ENCODE data around the gene MRPL17. TPM values are rescaled to one million over a fixed set of nuclear protein-coding genes. Genes with fewer than 3 reads are reported as not detected.

MRPL17 gene
- total and polyA plus RNA-seq, 2 donors (not counting 1 experiment from before 2014, with no cell fraction given), result 44.4 to 53.2 TPM

DNA sequence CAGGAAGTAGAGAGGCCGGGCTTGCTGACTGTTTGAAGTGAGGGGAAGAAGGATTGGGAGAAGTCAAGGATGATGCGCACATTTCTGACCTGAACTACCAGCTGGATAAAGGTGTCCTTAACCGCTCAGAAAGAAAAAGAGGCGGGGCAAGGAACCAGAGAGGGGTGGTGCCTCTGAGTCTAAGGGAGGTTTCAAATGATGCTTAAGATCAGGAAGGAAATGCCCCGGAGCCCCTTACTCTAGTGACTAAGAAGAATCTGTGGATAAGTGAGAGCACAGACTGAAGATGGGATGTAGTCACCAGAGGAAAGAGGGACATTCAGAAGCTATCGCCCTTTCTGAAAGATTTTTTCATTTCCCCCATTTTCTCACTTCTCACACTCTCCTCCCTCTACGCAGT, 40.2 kb downstream of the MRPL17 start:
- H3K36me3 ChIP-seq (ENCODE audit: control insufficient read depth, insufficient read depth, low read length), result no peaks in the 10 kb centered on the region
- peaks cover 23% of the 10 kb centered on the region for H3K4me1 ChIP-seq (ENCODE audit: control insufficient read depth, extremely low read depth, insufficient read depth, low read length)
- H3K79me2 ChIP-seq (ENCODE audit: control insufficient read depth, insufficient read depth, low read length), result no peaks in the 10 kb centered on the region
- no peak for DNase-seq (ENCODE audit: low read depth in 2 of 2)
- no peak overlapping the region for H3K4me3 ChIP-seq (replicated peaks in 1 of 4; ENCODE audit: control extremely low read depth in 1 of 4, insufficient read depth in 1 of 4, low read depth in 3 of 4, low read length in 4 of 4)
- no peaks in the 10 kb centered on the region for H4K20me1 ChIP-seq (ENCODE audit: control insufficient read depth, extremely low read depth, insufficient read depth, low read length)
- H3K4me2 ChIP-seq (ENCODE audit: extremely low read depth, insufficient read depth, low read length), result no peak overlapping the region
- H2AFZ ChIP-seq (ENCODE audit: low read length), result no peak overlapping the region
- TF ChIP-seq CTCF (conservative IDR thresholded peaks at IDR 0.05 in 1 of 2, IDR thresholded peaks at IDR 0.05 in 1 of 2; ENCODE audit: low read depth in 1 of 2, low read length in 2 of 2) (no peak), EZH2 (IDR thresholded peaks at IDR 0.05; ENCODE audit: low read length, missing control alignments) (no peak)
- no peak overlapping the region for H3K27ac ChIP-seq (ENCODE audit: insufficient read depth, low read length)
- H3K9me3 ChIP-seq (ENCODE audit: control insufficient read depth, insufficient read depth, low read depth, low read length), result no peaks in the 10 kb centered on the region
- H3K27me3 ChIP-seq (ENCODE audit: control insufficient read depth, insufficient read depth, low read length), result no peaks in the 10 kb centered on the region
- H3K9ac ChIP-seq (ENCODE audit: insufficient read depth, low read length), result no peak overlapping the region

DNA sequence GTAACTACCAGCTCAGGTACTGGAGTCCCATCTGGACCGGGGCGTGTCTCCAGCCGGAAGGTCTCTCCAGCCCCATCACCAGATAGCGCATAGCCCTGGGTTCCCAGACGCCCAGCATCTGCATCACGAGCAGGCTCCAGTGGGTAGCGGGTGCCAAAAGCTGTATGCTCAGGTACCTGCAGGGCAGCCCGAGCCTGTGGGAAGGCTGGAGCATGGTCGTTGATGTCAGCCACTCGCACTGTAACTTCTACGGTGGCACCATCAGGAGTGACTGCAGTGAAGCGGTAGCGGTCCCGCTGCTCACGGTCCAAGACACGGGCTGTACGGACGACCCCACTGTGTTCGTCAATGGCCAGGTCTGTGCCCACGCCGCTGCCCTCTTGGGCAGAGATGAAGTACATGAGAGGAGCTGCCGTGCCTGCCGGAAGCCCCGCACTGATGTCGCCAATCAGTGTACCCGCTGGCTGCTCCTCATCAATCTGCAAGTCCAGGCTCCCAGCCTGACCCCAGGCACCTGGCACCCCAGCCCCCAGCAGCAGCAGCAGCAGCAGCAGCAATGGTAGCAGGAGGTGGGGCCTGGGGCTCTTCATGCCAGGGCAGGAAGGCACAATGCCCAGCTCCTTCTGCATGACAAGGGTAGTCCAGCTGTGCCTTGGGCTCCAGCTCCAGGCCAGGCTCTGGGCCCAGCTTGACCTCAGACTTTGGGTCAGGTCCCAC, 42.0 kb downstream of the MRPL17 start:
- Histone ChIP-seq H3K27me3 (ENCODE audit: control insufficient read depth, insufficient read depth, low read length) (no peaks in the 10 kb centered on the region), H3K27ac (ENCODE audit: insufficient read depth, low read length) (no peak overlapping the region), H3K79me2 (ENCODE audit: control insufficient read depth, insufficient read depth, low read length) (no peaks in the 10 kb centered on the region), H3K9ac (ENCODE audit: insufficient read depth, low read length) (no peak overlapping the region), H3K4me2 (ENCODE audit: extremely low read depth, insufficient read depth, low read length) (no peak overlapping the region), H3K4me3 (replicated peaks in 1 of 4; ENCODE audit: control extremely low read depth in 1 of 4, insufficient read depth in 1 of 4, low read depth in 3 of 4, low read length in 4 of 4) (no peak overlapping the region), H3K9me3 (ENCODE audit: control insufficient read depth, insufficient read depth, low read depth, low read length) (no peaks in the 10 kb centered on the region), H3K4me1 (ENCODE audit: control insufficient read depth, extremely low read depth, insufficient read depth, low read length) (peaks cover 12% of the 10 kb centered on the region), H3K36me3 (ENCODE audit: control insufficient read depth, insufficient read depth, low read length) (no peaks in the 10 kb centered on the region), H4K20me1 (ENCODE audit: control insufficient read depth, extremely low read depth, insufficient read depth, low read length) (no peaks in the 10 kb centered on the region), H2AFZ (ENCODE audit: low read length) (no peak overlapping the region)
- TF ChIP-seq EZH2 (IDR thresholded peaks at IDR 0.05; ENCODE audit: low read length, missing control alignments) (no peak), CTCF (conservative IDR thresholded peaks at IDR 0.05 in 1 of 2, IDR thresholded peaks at IDR 0.05 in 1 of 2; ENCODE audit: low read depth in 1 of 2, low read length in 2 of 2) (no peak)
- DNase-seq (ENCODE audit: low read depth in 2 of 2), result no peak

DNA sequence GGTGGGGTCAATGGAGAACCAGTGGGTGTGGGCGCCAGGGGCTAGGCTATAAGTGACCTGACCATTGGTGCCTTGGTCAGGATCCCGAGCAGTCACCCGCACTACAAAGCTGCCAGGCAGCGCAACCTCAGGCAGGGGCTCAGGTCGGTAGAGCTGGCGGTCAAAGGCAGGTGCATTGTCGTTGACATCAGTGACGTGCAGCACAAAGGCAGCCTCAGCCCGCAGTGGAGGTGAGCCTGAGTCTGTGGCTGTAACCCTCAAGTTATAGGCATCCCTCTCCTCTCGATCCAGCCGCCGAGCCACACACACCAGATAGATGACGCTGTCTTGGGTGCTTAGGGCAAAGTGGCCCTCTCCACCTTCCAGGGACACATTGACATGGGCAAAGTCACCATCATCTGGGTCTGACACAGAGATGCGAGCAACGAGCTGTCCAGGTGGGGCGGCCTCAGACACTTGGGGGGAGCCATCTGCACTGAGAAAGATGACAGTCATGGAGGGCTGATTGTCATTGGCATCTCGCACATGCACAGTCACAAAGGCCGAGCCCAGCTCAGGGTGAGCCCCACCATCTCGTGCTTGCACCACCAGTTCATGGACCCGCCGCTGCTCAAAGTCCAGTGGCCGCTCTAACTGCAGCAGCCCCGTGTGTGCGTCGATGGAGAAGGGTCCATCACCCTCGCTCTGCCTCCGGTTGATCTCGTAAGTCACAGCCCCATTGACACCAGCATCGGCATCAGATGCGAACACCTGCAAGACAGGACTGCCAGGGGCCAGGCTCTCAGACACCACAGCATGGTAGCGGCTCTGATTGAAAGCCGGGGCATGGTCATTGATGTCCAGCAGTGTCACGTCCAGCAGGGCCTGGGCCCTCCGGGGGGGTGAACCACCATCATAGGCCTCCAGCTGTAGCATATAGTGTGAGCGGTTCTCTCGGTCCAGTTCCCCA, 42.8 kb downstream of the MRPL17 start:
- H2AFZ ChIP-seq (ENCODE audit: low read length), result no peak overlapping the region
- no peaks in the 10 kb centered on the region for H3K36me3 ChIP-seq (ENCODE audit: control insufficient read depth, insufficient read depth, low read length)
- H3K9ac ChIP-seq (ENCODE audit: insufficient read depth, low read length), result no peak overlapping the region
- H3K9me3 ChIP-seq (ENCODE audit: control insufficient read depth, insufficient read depth, low read depth, low read length), result no peaks in the 10 kb centered on the region
- H4K20me1 ChIP-seq (ENCODE audit: control insufficient read depth, extremely low read depth, insufficient read depth, low read length), result no peaks in the 10 kb centered on the region
- no peak for DNase-seq (ENCODE audit: low read depth in 2 of 2)
- H3K79me2 ChIP-seq (ENCODE audit: control insufficient read depth, insufficient read depth, low read length), result no peaks in the 10 kb centered on the region
- peaks cover 12% of the 10 kb centered on the region for H3K4me1 ChIP-seq (ENCODE audit: control insufficient read depth, extremely low read depth, insufficient read depth, low read length)
- H3K27me3 ChIP-seq (ENCODE audit: control insufficient read depth, insufficient read depth, low read length), result no peaks in the 10 kb centered on the region
- TF ChIP-seq EZH2 (IDR thresholded peaks at IDR 0.05; ENCODE audit: low read length, missing control alignments) (no peak), CTCF (conservative IDR thresholded peaks at IDR 0.05 in 1 of 2, IDR thresholded peaks at IDR 0.05 in 1 of 2; ENCODE audit: low read depth in 1 of 2, low read length in 2 of 2) (no peak)
- no peak overlapping the region for H3K4me2 ChIP-seq (ENCODE audit: extremely low read depth, insufficient read depth, low read length)
- no peak overlapping the region for H3K4me3 ChIP-seq (replicated peaks in 1 of 4; ENCODE audit: control extremely low read depth in 1 of 4, insufficient read depth in 1 of 4, low read depth in 3 of 4, low read length in 4 of 4)
- no peak overlapping the region for H3K27ac ChIP-seq (ENCODE audit: insufficient read depth, low read length)

Measured in fibroblast of lung (primary cell).